Tibial artery (tissue), 4 donors: ENCODE data around the gene MRC1.
A peak's percentile ranks its signal among the peaks of the same experiment; 100 is the strongest.

Source experiments
- DNase-seq, 2 donors: peaks; one replicate each; pipeline ENCODE4 v3.0.0-alpha.2; 2019
- H3K27ac ChIP-seq, 2 donors: fragments of 200-600 bp; sonication (generic) in 1 of 2; 1 replicate in 1 of 2; 2 replicates in 1 of 2; pipeline ENCODE4 v1.5.1; 2018 to 2019; ENCODE audit warnings: mild to moderate bottlenecking in 1 of 2
- H3K27me3 ChIP-seq, 2 donors: fragments of 200-600 bp; sonication (generic) in 1 of 2; one replicate each; pipeline versions ENCODE4 v1.5.1 to v1.6.0; 2016 to 2019
- H3K36me3 ChIP-seq, 3 donors: fragments of 200-600 bp; sonication (generic) in 2 of 3; one replicate each; pipeline ENCODE4 v1.5.1; 2016 to 2019; ENCODE audit warnings: mild to moderate bottlenecking in 2 of 3
- H3K4me1 ChIP-seq, 4 donors: fragments of 200-600 bp; sonication (generic) in 2 of 4; 1 replicate in 3 of 4; 2 replicates in 1 of 4; pipeline ENCODE4 v1.5.1; 2016 to 2019
- H3K4me3 ChIP-seq, 2 donors: fragments of 200-600 bp; sonication (generic) in 1 of 2; 1 replicate in 1 of 2; 2 replicates in 1 of 2; pipeline ENCODE4 v1.5.1; 2018 to 2019; ENCODE audit warnings: mild to moderate bottlenecking in 2 of 2
- H3K9me3 ChIP-seq, 3 donors: fragments of 200-600 bp; sonication (generic) in 1 of 3; one replicate each; pipeline ENCODE4 v1.5.1; 2016 to 2019
- CTCF ChIP-seq, 2 experiments: fragments of 200-600 bp in 1 of 2; fragments of 450-650 bp in 1 of 2; IDR thresholded peaks; one replicate each; pipeline ENCODE4 v1.5.1; 2017 to 2019; ENCODE audit warnings: antibody characterized with exemption in 2 of 2, mild to moderate bottlenecking in 1 of 2, moderate library complexity in 1 of 2
- intact Hi-C: fragments of 100-400 bp; cut with DNase I; formaldehyde crosslinking; loops from one replicate; pipeline ENCODE4 v1.15.0; 2023; ENCODE audit warnings: low total_unique reads

Gene MRC1

GRCh38 chr10:17805330-17805729, 3.8 kb upstream of the MRC1 start:
- intact Hi-C loops: no loop called here
- Histone ChIP-seq H3K4me3 (no peak overlapping the region), H3K27me3 (no peaks in the 10 kb centered on the region), H3K9me3 (no peaks in the 10 kb centered on the region), H3K4me1 (no peaks in the 10 kb centered on the region), H3K27ac (no peak overlapping the region), H3K36me3 (no peaks in the 10 kb centered on the region)
- DNase-seq: no peak
- no peak for TF ChIP-seq CTCF (IDR thresholded peaks at IDR 0.05)

- H3K4me1 ChIP-seq: no peaks in the 10 kb centered on the region
- no peak overlapping the region for H3K27ac ChIP-seq
- no peaks in the 10 kb centered on the region for H3K36me3 ChIP-seq
- no peak overlapping the region for H3K4me3 ChIP-seq
- no peaks in the 10 kb centered on the region for H3K27me3 ChIP-seq
- DNase-seq: no peak
- intact Hi-C loops: no loop called here
- H3K9me3 ChIP-seq: no peaks in the 10 kb centered on the region
- TF ChIP-seq CTCF (IDR thresholded peaks at IDR 0.05): no peak
These were observed 3.1 kb upstream of the MRC1 start for GRCh38 chr10:17805921-17806577.

GRCh38 chr10:17811146-17811865, 2.2 kb downstream of the MRC1 start:
- DNase-seq: no peak
- peaks cover 0 to 4% of the 10 kb centered on the region in 2 donors for H3K27me3 ChIP-seq
- no peaks in the 10 kb centered on the region for H3K9me3 ChIP-seq
- TF ChIP-seq CTCF (IDR thresholded peaks at IDR 0.05): no peak
- H3K36me3 ChIP-seq: no peaks in the 10 kb centered on the region
- intact Hi-C loops: no loop called here
- H3K4me3 ChIP-seq: peak overlapping the region; percentile 25 to 29
- no peak overlapping the region for H3K27ac ChIP-seq
- no peaks in the 10 kb centered on the region for H3K4me1 ChIP-seq

- no peaks in the 10 kb centered on the region for H3K36me3 ChIP-seq
- DNase-seq: no peak
- intact Hi-C loops: no loop called here
- no peak overlapping the region for H3K27ac ChIP-seq
- peaks cover 0 to 4% of the 10 kb centered on the region in 2 donors for H3K27me3 ChIP-seq
- H3K4me1 ChIP-seq: no peaks in the 10 kb centered on the region
- H3K4me3 ChIP-seq: no peak overlapping the region
- TF ChIP-seq CTCF (IDR thresholded peaks at IDR 0.05): no peak
- no peaks in the 10 kb centered on the region for H3K9me3 ChIP-seq
These were observed 5.8 kb downstream of the MRC1 start for GRCh38 chr10:17814973-17815372.

- no peak for TF ChIP-seq CTCF (IDR thresholded peaks at IDR 0.05)
- no peaks in the 10 kb centered on the region for H3K9me3 ChIP-seq
- no peak for DNase-seq
- H3K27me3 ChIP-seq: peaks cover 0 to 4% of the 10 kb centered on the region in 2 donors
- intact Hi-C loops: no loop called here
- H3K36me3 ChIP-seq: no peaks in the 10 kb centered on the region
- no peak overlapping the region for H3K4me3 ChIP-seq
- H3K4me1 ChIP-seq: no peaks in the 10 kb centered on the region
- H3K27ac ChIP-seq: no peak overlapping the region
These were observed 7.1 kb downstream of the MRC1 start for GRCh38 chr10:17816199-17816598.
